ENCODE results near the gene PLA1A. TPM values are rescaled to one million over a fixed set of nuclear protein-coding genes. Genes with fewer than 3 reads are reported as not detected.
"Not testable (repeated sequence)": the region's sequence is repeated elsewhere in the genome, so short reads cannot be mapped to it uniquely, and the experiment has no call there.

Gene PLA1A
- total and polyA plus RNA-seq, 8 donors, result 1.1 to 16.9 (median 3.3) TPM; not detected in 2

- no peaks in the 10 kb centered on the region for H3K36me3 ChIP-seq
- TF ChIP-seq, protein P1, sequence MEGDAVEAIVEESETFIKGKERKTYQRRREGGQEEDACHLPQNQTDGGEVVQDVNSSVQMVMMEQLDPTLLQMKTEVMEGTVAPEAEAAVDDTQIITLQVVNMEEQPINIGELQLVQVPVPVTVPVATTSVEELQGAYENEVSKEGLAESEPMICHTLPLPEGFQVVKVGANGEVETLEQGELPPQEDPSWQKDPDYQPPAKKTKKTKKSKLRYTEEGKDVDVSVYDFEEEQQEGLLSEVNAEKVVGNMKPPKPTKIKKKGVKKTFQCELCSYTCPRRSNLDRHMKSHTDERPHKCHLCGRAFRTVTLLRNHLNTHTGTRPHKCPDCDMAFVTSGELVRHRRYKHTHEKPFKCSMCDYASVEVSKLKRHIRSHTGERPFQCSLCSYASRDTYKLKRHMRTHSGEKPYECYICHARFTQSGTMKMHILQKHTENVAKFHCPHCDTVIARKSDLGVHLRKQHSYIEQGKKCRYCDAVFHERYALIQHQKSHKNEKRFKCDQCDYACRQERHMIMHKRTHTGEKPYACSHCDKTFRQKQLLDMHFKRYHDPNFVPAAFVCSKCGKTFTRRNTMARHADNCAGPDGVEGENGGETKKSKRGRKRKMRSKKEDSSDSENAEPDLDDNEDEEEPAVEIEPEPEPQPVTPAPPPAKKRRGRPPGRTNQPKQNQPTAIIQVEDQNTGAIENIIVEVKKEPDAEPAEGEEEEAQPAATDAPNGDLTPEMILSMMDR (IDR thresholded peaks at IDR 0.05), result no peak
- TF ChIP-seq EP300 (IDR thresholded peaks at IDR 0.05), result no peak
- TF ChIP-seq POLR2AphosphoS5 (IDR thresholded peaks at IDR 0.05), result no peak
- no peak for TF ChIP-seq POLR2A (IDR thresholded peaks at IDR 0.05)
- no peak overlapping the region for H3K4me3 ChIP-seq
- no peaks in the 10 kb centered on the region for H3K27me3 ChIP-seq
- intact Hi-C loops (cut with DNase I; ENCODE audit: low total_unique reads), result no loop called here
- WGBS, 5 donors, result 72 to 94% (median 87%) methylated on average over 5 of the region's 5 CpGs
- no peaks in the 10 kb centered on the region for H3K9me3 ChIP-seq
- no peak overlapping the region for H3K27ac ChIP-seq
- H3K4me1 ChIP-seq, result no peaks in the 10 kb centered on the region
- no peak for DNase-seq
These were observed 37.5 kb upstream of the PLA1A start for GRCh38 chr3:119560160-119560559.

GRCh38 chr3:119562307-119562961 lies 35.3 kb upstream of the PLA1A start:
- intact Hi-C loops (cut with DNase I; ENCODE audit: low total_unique reads), result no loop called here
- H3K27ac ChIP-seq, result no peak overlapping the region
- H3K9me3 ChIP-seq, result no peaks in the 10 kb centered on the region
- H3K4me1 ChIP-seq, result no peaks in the 10 kb centered on the region
- TF ChIP-seq POLR2A (IDR thresholded peaks at IDR 0.05) (no peak), POLR2AphosphoS5 (IDR thresholded peaks at IDR 0.05) (no peak), EP300 (IDR thresholded peaks at IDR 0.05) (no peak)
- TF ChIP-seq, protein P1 (IDR thresholded peaks at IDR 0.05), result no peak
- no peaks in the 10 kb centered on the region for H3K36me3 ChIP-seq
- H3K27me3 ChIP-seq, result no peaks in the 10 kb centered on the region
- WGBS, 5 donors, result 53 to 71% (median 65%) methylated on average over 6 of the region's 6 CpGs
- peak in 1 of 2 donors; percentile 28 for DNase-seq
- H3K4me3 ChIP-seq, result no peak overlapping the region

DNA sequence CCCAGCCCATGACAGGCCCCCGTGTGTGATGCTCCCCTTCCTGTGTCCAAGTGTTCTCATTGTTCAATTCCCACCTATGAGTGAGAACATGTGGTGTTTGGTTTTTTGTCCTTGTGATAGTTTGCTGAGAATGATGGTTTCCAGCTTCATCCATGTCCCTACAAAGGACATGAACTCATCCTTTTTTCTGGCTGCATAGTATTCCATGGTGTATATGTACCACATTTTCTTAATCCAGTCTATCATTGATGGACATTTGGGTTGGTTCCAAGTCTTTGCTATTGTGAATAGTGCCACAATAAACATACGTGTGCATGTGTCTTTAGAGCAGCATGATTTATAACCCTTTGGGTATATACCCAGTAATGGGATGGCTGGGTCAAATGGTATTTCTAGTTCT lies 34.4 kb upstream of the PLA1A start:
- 79 to 87% (median 82%) methylated on average over 2 of the region's 2 CpGs for WGBS, 5 donors
- DNase-seq; H3K36me3 ChIP-seq; intact Hi-C loops (cut with DNase I; ENCODE audit: low total_unique reads); H3K4me1 ChIP-seq; H3K9me3 ChIP-seq; H3K27me3 ChIP-seq; H3K4me3 ChIP-seq; H3K27ac ChIP-seq: not testable (repeated sequence)

DNA sequence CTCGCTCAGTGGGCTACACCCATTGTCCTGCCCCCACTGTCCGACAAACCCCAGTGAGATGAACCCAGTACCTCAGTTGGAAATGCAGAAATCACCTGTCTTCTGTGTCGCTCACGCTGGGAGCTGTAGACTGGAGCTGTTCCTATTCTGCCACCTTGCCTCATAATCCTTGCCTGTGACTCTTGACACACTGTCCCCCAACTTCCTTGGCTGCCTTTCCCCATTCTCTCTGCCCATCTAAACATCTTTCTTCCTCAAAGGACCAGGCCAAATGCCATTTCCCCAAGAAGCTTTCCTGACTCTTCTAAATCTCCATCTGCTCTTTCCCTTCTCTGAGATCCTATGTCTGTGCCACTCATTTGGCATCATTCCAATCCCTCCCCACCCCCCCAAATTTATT lies 28.5 kb upstream of the PLA1A start:
- H3K4me3 ChIP-seq, result no peak overlapping the region
- H3K27ac ChIP-seq, result no peak overlapping the region
- no peaks in the 10 kb centered on the region for H3K4me1 ChIP-seq
- WGBS, 5 donors, result 88 to 92% (median 88%) methylated on average over 4 of the region's 4 CpGs
- no peaks in the 10 kb centered on the region for H3K9me3 ChIP-seq
- no peaks in the 10 kb centered on the region for H3K36me3 ChIP-seq
- intact Hi-C loops (cut with DNase I; ENCODE audit: low total_unique reads), result no loop called here
- no peak for DNase-seq
- TF ChIP-seq POLR2A (IDR thresholded peaks at IDR 0.05), result no peak
- TF ChIP-seq, protein P1 (IDR thresholded peaks at IDR 0.05), result no peak
- no peak for TF ChIP-seq POLR2AphosphoS5 (IDR thresholded peaks at IDR 0.05)
- TF ChIP-seq EP300 (IDR thresholded peaks at IDR 0.05), result no peak
- H3K27me3 ChIP-seq, result no peaks in the 10 kb centered on the region

DNA sequence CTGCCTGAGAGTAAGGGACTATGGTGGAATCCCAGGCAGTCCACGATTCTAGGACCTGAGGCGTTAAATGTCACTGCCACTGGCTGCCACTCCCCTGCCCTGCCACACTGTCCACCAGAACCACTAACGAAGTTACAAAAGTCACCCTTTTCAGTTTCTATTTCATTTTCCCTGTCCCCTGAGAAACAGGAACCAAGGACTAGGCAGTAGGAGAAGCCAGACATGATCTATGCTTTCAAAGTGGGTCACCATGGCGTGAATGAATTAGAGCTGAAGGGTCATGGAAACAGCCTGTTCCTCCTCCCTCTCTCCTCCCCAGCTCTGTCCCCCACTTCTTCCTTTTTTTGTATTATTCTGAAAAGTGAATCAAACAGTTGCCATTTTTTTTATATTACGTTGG lies 27.5 kb upstream of the PLA1A start:
- no peak for DNase-seq
- Histone ChIP-seq H3K4me3 (no peak overlapping the region), H3K9me3 (no peaks in the 10 kb centered on the region), H3K36me3 (no peaks in the 10 kb centered on the region), H3K27ac (peak overlapping the region in 2 of 5 donors; percentile 6 to 64), H3K4me1 (no peaks in the 10 kb centered on the region), H3K27me3 (no peaks in the 10 kb centered on the region)
- intact Hi-C loops (cut with DNase I; ENCODE audit: low total_unique reads), result no loop called here
- no peak for TF ChIP-seq POLR2AphosphoS5 (IDR thresholded peaks at IDR 0.05)
- TF ChIP-seq, protein P1 (IDR thresholded peaks at IDR 0.05), result no peak
- no peak for TF ChIP-seq POLR2A (IDR thresholded peaks at IDR 0.05)
- no peak for TF ChIP-seq EP300 (IDR thresholded peaks at IDR 0.05)
- 73 to 84% (median 80%) methylated on average over 5 of the region's 5 CpGs for WGBS, 5 donors
